Eye (tissue), 1 donor: ENCODE measurements around the gene PPP2R5C.

ENCODE experiments used
- DNase-seq: peaks from one replicate; pipeline ENCODE4 v3.0.0-alpha.2; 2015

Gene PPP2R5C

DNA sequence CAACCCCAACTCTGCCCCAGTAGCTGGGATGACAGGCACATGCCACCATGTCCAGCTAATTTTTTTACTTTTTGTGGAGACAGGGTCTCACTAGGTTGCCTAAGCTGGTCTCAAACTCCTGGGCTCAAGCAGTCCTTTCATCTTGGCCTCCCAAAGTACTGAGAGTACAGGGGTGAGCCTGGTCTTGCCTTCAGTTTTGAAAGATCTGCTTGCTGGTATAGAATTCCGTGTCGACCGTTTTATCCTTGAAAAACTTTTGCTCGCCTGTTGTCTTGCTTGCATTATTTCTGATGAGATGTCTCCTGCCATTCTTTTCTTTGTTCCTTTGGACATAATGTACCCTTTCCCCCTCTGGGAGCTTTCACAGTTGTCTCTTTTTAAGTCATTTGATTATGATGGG lies 110.8 kb downstream of the PPP2R5C start:
- DNase-seq, result peak; percentile 77

DNA sequence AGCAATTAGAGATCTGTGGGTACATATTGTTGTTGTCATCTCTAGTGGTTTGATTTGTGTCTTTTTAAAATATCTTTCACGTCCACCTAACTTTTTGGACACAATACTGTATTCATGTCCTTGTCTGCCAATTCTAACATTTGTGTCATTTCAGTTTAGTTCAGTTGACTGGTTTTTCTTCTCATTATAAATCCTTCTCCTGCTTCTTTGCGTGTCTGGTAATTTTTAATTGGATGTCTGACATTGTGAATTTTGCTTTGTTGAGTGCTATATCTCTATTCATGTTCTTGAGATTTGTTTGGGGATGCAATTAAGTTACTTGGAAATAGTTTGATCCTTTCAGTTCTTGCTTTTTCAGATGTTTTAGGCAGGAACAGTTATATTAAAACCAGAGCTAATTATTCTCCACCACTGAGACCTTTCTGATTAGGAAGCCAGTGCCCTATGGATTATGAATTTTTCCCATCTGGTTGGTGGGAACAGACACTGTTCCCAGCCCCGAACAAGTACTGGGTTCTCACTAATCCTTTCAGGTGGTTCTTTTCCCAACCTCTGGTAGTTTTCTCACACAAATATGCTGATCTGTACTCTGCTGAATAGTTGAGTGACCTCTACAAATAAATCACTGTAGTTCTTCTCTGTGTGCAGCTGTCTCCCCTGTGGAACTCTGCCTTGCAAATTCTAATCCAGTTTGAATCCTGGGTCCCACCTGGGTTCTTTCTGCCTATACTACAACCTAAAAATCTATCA lies 111.7 kb downstream of the PPP2R5C start:
- DNase-seq, result peak; percentile 93

GRCh38 chr14:101873991-101874390 lies 112.5 kb downstream of the PPP2R5C start:
- DNase-seq, result peak; percentile 24

DNA sequence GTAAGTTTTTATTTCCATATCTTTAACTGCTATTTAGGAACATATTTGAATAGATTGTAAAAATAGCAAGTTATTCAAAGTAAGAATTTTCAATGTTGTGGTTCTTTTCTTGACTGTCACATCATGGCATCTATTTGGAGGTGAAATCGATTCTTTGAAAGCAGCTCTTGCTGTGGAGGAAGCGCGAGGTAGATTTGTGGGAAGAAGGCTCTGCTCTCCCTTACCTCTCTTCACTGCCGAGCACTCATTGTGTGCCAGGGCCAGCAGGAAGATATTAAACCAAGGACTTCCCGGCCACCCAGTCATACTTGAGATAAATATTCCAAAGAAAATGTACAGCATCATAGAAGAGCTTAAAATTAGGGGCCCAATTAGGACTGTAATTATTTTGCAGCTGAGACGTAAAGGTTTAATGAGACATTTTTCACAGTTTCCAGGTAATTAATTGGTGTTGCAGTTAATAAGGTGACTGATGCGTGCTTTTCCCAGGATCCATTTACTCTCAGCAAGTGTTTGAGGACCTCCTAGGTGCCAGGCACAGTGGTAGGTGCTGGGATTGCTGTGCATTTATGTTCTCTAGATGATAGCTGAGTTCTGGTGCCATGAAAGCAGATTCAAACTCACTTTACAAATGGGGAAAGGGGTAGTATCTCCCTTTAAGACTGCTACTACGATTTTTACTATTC lies 113.7 kb downstream of the PPP2R5C start:
- DNase-seq, result peak; percentile 9

- peak; percentile 42 for DNase-seq
Measured at GRCh38 chr14:101875727-101876554, 114.4 kb downstream of the PPP2R5C start.

- DNase-seq, result peak; percentile 56
Measured at GRCh38 chr14:101876555-101876938, 115.0 kb downstream of the PPP2R5C start.

DNA sequence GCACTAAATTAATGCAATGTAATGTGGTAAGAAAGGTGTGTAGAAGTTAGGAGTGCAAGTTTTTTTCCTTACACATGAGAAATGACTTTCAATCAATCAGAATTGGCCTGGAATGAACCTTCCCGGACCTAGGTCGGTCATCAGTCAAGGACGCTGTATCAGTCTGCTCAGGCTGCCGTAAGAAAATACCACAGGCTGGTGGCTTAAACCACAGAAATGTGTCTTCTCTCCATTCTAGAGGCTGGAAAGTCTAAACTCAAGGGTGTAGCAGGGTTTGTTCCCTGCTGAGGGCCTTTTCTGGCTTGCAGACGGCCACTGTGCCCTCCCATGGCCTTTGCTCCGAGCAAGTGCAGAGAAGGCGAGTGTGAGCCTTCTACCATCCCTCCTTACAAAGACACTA lies 116.3 kb downstream of the PPP2R5C start:
- no peak for DNase-seq

DNA sequence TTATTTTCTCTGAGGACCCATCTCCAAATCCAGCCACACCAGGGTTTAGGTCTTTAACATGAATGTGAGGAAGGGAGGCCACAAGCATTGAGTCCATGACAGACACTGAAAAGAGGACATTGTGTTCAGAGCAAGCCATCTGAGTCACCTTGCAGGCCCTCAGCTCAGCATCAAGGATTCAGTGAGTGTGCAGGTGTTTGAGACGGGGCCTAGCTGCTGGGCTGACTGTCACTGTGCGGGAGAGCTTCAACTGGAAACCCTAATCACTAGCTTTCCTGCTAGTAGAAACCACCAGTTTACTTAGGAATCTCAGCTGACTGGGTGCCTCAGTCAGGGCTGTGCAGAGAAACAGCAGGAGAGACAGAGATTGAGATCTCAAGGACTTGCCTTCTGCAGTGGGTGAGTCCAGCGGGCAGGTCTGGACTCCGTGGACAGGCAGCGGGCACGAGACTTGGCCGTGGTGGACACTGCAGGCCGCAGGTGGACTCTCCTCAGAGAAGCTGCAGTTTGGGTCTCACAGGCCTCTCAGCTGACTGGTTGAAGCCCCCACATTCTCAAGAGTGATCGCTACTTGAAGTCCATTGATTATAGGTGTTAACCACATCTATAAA lies 116.8 kb downstream of the PPP2R5C start:
- no peak for DNase-seq

GRCh38 chr14:101878822-101879528 lies 117.5 kb downstream of the PPP2R5C start:
- no peak for DNase-seq

GRCh38 chr14:101879529-101880336 lies 118.2 kb downstream of the PPP2R5C start:
- DNase-seq, result no peak

- DNase-seq, result no peak
Measured at GRCh38 chr14:101881426-101881825, 119.9 kb downstream of the PPP2R5C start.

GRCh38 chr14:101882141-101882935 lies 120.8 kb downstream of the PPP2R5C start:
- no peak for DNase-seq

- DNase-seq, result no peak
Measured at GRCh38 chr14:101884089-101884933, 122.8 kb downstream of the PPP2R5C start.

- no peak for DNase-seq
Measured at GRCh38 chr14:101884934-101885576, 123.5 kb downstream of the PPP2R5C start.

- no peak for DNase-seq
Measured at GRCh38 chr14:101887219-101887618, 125.7 kb downstream of the PPP2R5C start.

- DNase-seq, result no peak
Measured at GRCh38 chr14:101888182-101888581, 126.7 kb downstream of the PPP2R5C start.

DNA sequence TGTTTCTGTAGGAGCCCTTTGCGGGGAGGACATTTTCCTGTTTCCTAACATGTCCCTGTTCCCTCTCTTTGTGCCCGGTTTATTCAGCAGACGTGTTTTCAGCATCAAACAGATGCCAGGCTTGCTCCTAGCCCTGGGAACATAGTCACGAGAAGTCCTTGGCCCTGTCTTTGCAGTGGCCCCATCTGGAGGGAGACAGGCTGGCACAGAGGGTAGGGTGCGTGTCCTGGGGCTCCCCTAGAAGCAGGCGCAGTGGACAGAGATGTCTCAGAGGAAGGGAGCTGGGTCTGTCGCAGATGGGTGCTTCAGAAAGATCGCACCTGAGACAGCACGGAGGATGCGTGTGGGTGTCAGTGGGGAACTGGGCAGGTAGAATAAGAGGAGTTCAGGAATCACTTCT lies 127.9 kb downstream of the PPP2R5C start:
- no peak for DNase-seq

DNA sequence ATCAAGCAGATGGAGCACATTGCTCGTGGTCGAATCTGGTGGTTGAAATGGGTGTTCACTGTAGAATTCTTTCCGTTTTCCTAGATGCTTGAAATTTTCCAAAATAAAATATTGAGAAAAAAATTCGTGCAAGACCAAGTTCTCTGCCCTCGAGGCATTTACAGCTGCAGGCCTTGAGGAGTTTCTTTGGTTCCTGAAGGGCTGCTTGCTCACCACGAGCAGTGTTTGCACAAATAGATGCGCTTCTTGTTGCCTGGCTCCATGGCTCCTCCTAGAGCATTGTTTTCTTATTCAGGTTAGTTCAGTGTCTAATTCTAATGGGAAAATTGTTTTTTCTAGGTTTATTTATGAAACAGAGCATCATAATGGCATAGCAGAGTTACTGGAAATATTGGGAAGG lies 128.4 kb downstream of the PPP2R5C start:
- DNase-seq, result peak; percentile 10

GRCh38 chr14:101891471-101891870 lies 130.0 kb downstream of the PPP2R5C start:
- DNase-seq, result no peak
